ENCODE results near the gene EPB41L5. TPM values are rescaled to one million over a fixed set of nuclear protein-coding genes. Genes with fewer than 3 reads are reported as not detected.

The EPB41L5 gene
- total RNA-seq, 1 donor from 2014 or later = 9.3 TPM

GRCh38 chr2:120210270-120210693 is 197.4 kb downstream of the EPB41L5 start:
- no peak for DNase-seq
- intact Hi-C loops (cut with micrococcal nuclease) = no loop called here
- no peak for ATAC-seq

GRCh38 chr2:120218181-120218580 is 205.3 kb downstream of the EPB41L5 start:
- DNase-seq (no peak), ATAC-seq (no peak)
- intact Hi-C loops (cut with micrococcal nuclease) = no loop called here

GRCh38 chr2:120219291-120219690 is 206.4 kb downstream of the EPB41L5 start:
- no peak for ATAC-seq
- intact Hi-C loops (cut with micrococcal nuclease) = no loop called here
- no peak for DNase-seq

- intact Hi-C loops (cut with micrococcal nuclease) = no loop called here
- DNase-seq = no peak
- ATAC-seq = no peak
Measured at GRCh38 chr2:120219766-120220165, 206.9 kb downstream of the EPB41L5 start.

- DNase-seq (no peak), ATAC-seq (no peak)
- intact Hi-C loops (cut with micrococcal nuclease) = no loop called here
Measured at GRCh38 chr2:120220756-120221155, 207.9 kb downstream of the EPB41L5 start.

- intact Hi-C loops (cut with micrococcal nuclease) = no loop called here
- DNase-seq (no peak), ATAC-seq (no peak)
Measured at GRCh38 chr2:120221616-120222015, 208.7 kb downstream of the EPB41L5 start.

- DNase-seq = peak; percentile 38
- intact Hi-C loops (cut with micrococcal nuclease) = no loop called here
- ATAC-seq = no peak
Measured at GRCh38 chr2:120222186-120223033, 209.5 kb downstream of the EPB41L5 start.

- peak; percentile 94 for DNase-seq
- ATAC-seq = peak; percentile 98
- intact Hi-C loops (cut with micrococcal nuclease) = no loop called here
Measured at GRCh38 chr2:120223034-120223912, 210.4 kb downstream of the EPB41L5 start, which contains the start of gene TMEM185B. TSS of gene TMEM185B (minus strand) at chr2:120223400. CDS start at chr2:120222976, 424 bp downstream.

GRCh38 chr2:120224256-120224655 is 211.4 kb downstream of the EPB41L5 start:
- DNase-seq (no peak), ATAC-seq (no peak)
- intact Hi-C loops (cut with micrococcal nuclease) = no loop called here

- DNase-seq = peak; percentile 12
- intact Hi-C loops (cut with micrococcal nuclease) = no loop called here
- ATAC-seq = no peak
Measured at GRCh38 chr2:120224735-120225548, 212.1 kb downstream of the EPB41L5 start.

- peak; percentile 21 for DNase-seq
- intact Hi-C loops (cut with micrococcal nuclease) = no loop called here
- ATAC-seq = no peak
Measured at GRCh38 chr2:120225549-120226065, 212.7 kb downstream of the EPB41L5 start.

GRCh38 chr2:120226316-120226715 is 213.4 kb downstream of the EPB41L5 start:
- no peak for ATAC-seq
- DNase-seq = no peak
- intact Hi-C loops (cut with micrococcal nuclease) = no loop called here

GRCh38 chr2:120227111-120227991 is 214.5 kb downstream of the EPB41L5 start:
- peak; percentile 25 for DNase-seq
- intact Hi-C loops (cut with micrococcal nuclease) = no loop called here
- ATAC-seq = no peak

GRCh38 chr2:120228503-120228902 is 215.6 kb downstream of the EPB41L5 start:
- intact Hi-C loops (cut with micrococcal nuclease) = no loop called here
- DNase-seq = peak; percentile 16
- peak; percentile 19 for ATAC-seq

Data from left ventricle myocardium superior (tissue), 1 donor.